SK-N-MC (cell line): Measurements from ENCODE around the gene DBR1.
A peak's percentile ranks its signal among the peaks of the same experiment; 100 is the strongest.

ENCODE experiments used
- EZH2 ChIP-seq: fragments of 200-600 bp; sonication (generic); IDR thresholded peaks from one replicate; pipeline ENCODE4 v1.6.1; 2017; ENCODE audit warnings: antibody characterized with exemption
- POLR2AphosphoS5 ChIP-seq: IDR thresholded peaks from 2 replicates; pipeline ENCODE4 v1.6.1; 2012; ENCODE audit warnings: mild to moderate bottlenecking, low read depth, low read length, borderline replicate concordance

DNA sequence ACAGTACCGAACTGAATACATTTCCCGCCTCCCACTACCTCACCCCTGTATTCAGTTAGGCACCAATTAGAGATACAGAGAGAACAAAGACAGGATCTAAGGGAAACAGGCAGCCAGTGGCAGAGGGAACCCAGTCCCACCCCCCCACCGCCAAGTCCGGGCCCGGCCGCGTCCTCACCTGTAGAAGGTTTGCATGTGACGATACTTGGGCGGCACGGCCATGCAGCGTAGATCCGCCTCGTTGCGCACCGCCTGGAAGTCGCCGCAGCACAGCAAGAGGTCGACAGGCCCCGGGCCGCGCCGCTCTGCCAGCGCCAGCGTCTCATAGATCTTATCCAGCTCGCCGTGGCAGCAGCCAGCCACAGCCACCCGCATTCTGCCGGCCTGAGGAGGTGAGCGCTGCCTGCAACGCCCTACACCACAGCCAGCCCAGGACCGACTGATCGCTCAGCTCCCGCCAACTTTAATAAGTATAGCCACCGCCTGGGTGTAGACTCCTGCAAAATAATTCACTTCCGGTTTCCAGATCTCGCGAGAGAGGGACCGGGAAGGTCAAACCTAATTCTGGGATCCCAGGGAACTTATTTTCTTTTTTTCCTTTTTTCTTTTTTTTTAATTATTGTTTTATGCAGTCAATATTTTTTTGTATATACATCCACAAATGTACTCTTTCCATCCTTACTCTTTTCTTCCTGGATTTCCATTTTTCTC is at the start of gene DBR1:
- TF ChIP-seq EZH2 (no peak), POLR2AphosphoS5 (peak; percentile 97)
